GM19324 (cell line): ENCODE results near the gene SERP2.

Experiments
- ATAC-seq: cut with Tn5 transposase; IDR thresholded peaks from one replicate; pipeline ENCODE4 v1.9.1; 2021; ENCODE audit warnings: mild to moderate bottlenecking, moderate library complexity; ENCODE audit not compliant: unreplicated experiment, low FRiP score

SERP2 gene

DNA sequence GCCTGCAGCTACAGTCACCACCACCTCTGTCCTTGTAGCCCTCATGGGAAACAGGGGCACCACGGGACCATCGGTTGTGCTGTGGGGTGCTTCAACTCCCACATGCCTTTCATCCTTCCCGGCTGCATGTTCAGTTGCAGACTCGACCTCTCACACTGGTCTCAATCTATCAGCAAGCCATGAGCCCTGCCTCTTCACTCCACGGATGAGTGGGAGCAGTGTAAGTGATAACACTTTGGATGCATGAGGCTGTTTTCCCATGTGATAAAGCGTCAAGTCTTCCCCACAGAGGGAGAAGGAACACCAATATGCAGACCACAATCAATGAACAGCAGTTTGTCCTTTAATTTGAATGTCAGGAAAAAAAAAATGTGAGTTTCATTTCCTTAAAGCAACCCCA, 12.2 kb downstream of the SERP2 start:
- ATAC-seq: no peak

DNA sequence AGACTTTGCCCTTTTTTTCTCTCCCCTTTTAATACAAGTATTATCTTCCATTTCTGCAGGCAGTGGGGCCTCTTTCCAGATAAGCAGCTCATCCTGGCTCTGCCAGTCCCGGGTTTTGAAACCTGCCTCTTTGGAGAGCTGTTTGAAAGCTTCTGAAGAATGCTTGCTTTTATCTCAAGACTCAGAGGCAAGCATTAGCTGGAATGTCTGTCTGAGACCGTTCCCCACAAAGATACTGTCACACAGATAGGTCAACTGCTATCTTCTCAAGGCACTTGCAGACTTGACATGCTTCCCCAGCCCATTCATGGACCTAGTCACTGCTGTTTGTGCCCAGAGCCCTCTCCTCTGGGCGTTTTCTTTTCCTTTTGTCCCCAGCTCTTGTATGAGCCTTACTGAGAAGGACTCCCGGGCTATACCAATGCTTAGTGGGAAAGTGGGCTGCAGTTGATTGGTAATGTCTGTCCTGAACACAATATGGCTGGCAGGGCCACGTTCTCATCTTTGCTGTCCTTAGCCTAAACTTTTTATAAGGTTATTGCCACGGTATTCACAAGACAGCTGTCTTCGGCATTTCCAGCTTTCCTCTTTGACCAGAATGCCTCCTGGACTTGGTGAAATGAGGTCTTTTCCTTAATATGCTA, 13.4 kb downstream of the SERP2 start:
- no peak for ATAC-seq

DNA sequence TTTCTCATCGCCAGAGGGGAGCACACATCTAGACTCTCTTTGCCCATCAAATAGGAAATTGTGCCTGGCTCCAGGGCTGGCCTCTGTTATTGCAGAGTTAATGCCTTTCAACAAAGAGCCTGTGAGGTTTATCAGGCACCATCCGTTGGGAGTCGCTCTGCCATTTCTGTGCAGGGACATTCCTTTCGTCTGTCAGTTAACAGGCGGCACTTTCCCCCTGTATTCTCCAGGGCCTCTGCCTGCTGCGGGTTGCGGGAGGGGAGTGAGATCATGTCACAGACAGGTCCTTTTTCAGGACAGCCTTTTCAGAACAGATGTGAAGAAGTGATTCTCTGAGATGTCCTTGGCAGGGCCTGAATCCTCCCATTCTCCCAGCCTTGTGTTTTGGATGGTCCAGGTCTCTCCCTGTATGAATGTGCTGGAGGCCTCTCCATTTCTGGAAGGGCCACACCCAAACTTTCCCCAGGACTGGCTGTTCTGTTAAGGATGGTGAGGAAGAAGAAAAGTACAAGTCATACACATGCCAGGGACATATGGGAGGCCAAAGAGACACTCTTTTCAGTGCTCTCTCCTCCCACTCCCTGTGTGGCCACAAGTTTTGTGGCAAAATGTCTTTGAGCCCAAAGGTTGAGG, 14.9 kb downstream of the SERP2 start:
- ATAC-seq: no peak

DNA sequence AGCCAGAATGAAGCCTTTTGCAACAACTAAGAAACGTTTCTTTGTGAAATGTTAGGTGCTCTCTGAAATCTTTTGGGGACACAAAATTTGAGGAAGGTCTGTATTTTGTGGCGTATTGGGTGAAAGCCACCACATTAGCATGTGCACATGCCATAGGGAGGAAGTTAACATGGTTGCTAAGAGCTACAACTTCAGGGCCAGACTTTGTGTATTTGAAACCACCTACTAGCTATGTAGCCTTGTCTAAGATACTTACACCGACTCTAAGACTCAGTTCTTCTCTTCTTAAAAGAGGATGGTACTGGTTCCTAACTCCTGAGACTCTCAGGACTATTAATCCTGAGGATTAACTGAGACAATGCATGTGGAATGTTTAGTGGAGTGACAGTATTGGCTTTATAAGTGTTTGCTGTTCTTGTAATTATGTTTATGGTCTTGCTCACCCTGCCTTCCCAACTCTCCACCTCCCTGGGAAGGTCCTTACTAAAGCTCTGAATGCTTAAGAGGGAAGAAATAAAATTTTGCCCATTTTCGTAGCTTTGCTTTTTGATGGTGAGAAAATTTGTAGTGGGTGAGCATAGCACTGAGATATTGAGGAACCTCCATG, 15.5 kb downstream of the SERP2 start:
- ATAC-seq: no peak

DNA sequence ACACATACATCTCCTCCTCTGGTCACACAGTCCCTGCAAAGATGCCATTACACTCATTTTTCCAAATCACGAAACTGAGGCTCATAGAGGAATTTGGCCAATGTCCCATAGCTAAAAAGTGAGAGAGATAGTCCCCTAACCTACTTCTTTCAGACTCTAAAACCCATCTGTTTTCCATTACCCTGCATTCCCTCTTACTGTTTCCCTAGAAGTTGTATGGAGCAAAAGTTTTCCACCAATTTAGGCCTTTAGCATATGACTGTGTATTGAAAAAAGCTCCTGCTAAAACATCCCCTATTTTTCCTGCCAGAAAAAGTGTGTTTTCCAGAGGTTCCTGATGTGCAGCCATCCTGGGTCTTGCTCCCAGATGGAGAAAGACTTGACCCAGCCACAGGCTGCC, 16.3 kb downstream of the SERP2 start:
- ATAC-seq: no peak

DNA sequence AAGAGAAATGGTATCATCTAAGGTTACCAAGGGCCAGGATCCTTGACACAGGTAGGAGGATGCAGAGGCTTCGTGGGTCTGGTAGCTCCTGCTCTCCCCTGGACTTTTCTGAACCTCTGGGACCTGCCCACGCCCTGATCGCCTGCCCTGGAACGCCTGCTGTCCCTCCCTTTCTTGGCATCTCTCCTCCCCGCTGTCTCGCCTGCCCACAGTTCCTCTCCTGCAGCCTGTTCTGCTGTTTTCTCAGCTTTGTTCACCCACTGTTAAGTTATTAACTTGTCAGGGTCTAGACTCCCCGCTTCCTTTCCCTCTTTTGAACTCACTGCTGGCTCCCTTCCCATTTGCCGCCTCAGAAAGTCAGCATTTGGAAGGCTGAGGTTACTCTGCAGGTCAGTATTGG, 19.8 kb downstream of the SERP2 start:
- no peak for ATAC-seq

DNA sequence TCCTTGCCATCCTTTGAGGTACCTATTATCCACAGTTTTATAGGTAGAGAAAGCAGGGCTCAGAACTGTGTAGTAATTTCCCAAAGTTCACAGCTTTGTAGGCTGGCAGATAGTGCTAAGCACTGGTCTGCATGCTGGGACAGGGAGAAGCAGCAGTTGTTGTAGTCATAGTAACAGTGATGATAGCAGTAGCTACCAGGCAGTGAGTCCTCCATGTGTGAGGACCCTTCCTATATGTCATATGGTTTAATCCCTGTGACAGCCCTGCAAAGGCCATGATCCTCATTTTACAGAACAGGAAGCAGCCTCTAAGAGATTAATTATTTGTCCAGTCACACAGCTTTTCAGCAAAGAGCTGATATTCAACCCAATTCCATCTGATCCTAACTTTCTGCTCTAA, 21.0 kb downstream of the SERP2 start:
- ATAC-seq: no peak

DNA sequence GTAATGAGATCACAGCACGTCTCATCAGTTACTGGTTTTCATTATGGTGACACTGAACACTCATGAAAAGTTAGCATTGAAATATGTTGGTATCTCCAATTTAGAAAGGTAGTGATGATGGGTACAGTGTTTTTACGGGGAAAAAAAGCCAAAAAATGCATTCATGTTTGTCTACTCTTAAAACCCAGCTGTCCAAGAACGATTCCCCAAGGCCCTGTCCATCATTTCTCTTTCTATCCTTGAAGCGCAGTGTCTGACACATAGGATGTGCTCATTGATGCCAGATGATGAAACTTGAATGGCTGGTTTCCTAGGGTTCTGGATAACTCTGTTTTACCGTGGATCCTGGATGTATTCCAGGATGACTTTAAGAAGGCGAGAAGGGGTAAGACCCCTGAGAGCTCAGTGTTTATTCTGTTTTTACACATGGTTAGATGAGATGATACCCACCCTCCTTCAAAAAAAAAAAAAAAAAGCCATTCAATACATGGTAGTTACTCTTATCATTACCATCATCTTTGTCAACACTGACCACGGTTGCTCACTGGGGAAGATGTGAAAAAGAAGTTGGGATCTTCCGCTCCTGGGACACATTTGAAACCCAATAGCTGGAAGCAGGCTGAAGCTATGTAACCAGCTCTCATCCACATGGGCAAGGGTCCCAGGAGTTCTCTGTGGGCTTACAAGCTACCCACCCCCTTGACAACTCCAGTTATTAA, 22.5 kb downstream of the SERP2 start:
- ATAC-seq: no peak

DNA sequence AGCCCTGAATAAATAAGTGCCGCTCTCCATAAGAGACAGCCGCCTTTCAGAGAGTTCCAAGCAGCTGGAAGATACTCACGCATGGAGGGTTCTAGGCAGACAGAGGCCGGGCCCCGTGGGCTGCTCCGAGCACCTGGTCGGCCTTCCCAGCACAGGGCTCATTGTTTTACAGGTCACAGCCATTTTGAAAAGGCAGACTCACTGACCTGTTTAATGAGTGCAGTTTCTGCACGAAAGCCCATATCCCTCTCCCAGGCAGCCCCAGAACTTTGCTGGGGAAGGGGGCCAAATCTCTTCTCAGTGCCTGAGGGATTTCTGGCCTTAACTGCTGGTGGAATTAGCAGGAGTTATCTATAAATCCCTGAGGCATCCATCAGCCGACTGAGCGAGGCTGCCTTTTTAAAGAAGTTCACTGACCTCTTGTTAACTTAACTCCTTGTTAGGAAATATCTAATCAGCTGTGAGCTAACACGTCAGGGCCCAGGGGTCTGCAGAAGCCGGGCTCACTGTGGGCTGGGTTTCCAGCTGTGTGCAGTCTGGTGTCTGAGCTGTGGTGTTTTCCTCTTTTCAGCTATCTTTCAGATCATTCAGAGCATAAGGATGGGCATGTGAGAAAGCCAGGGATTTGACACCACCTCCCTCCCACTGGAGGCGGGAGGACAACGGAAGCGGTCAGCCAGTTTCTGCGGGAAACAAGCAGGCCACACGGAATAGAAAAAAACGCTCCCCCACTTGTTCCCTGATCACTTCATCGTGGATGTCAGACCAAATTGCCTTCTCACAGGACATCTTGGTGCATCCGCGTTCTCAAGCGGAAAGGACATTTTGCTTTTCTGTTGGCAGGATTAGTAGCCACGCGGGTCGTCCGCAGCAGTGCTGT, 23.3 kb downstream of the SERP2 start:
- ATAC-seq: no peak

DNA sequence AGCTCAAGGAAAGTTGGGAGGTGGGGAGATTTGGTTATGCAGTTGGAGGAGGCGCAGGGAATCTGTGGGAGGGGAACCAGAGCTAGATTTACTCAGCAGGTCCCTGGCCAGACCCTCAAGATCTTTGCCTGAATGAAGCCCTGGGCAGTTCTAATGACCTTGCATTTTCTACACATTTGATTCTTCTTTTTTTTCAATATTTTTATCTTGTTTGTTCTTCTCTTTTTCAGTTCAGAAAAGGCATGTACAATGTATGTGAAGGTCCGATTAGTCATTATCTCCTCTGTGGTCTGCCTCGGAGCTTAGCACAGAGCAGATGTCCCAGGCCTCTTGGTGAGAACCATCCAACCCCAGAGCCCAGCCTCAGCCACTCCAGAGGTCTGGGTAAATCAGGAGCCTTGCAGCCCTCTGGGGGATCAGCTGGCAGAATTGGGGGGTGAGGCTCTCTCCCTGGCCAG, 24.2 kb downstream of the SERP2 start:
- no peak for ATAC-seq

DNA sequence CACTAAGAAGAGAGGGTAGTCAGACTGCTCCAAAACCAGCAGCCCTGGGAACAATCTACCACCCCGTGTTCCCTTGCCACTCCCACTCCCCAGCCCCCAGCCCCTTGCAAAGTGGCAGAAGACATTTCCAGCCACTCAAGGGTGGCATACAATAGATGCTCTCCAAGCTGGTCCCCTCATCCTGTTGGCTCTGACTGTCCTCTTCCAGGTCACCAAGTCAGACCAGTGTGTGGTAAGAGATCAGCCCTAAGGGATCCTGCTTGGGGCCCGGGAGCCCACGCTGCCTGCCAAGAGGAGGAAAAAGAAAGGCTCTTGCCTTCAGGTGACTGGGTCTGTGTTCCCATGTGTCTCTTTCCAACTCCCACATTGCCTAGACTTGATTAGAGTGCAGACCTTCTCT, 25.0 kb downstream of the SERP2 start:
- ATAC-seq: no peak

DNA sequence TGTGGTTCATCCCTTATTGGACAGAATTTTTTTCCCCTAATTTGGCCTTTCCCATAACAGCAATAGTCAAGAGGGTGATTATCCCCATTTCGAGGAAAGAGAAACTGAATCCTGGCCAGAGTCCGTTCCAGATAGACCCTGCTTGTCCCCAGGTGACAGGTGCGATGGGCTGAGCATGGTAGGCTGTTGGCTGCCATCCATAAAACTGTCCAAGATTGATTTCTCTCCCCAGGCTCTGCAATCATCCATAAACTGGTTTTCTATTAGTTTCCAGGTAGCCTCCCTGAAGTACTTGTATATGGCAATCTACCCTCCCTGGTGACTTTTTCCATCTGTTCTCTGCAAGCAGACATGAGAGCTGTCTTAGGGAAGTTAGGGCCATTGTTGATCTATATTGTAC, 25.4 kb downstream of the SERP2 start:
- no peak for ATAC-seq

DNA sequence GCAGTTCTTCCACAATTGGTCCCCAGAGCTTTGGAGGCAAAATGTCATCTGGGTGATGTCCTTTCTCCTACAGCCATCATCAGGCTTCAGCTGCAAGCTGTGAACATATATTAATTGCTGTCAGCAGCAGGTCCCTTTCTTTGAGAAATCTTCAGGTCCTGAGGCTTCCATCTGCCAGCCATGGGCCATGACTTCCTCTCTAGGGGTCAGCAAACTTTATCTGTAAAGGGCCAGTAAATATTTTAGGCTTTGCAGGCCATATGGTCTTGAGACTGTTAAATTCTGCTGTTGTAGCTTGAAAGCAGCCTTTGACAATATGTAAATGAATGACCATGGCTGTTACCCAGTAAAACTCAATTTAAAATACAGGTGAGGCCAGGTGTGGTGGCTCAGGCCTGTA, 27.1 kb downstream of the SERP2 start:
- ATAC-seq: no peak

DNA sequence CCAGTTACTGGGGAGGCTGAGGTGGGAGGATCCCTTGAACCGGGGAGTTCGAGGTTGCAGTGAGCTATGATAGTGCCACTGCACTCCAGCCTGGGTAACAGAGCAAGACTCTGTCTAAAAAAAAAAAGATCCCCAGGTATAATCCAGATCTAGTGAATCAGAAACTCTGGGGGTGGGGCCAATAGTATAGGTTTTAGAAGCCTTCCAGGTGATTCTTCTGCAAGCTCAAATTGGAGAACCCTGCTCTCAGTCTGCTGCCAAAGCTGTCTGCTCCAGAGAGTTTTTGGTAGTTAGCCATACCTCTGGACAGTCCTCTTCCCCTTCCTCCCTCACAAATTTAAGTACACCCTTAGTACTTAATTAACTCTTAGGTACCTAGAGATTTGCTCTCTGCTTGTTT, 28.0 kb downstream of the SERP2 start:
- ATAC-seq: no peak

DNA sequence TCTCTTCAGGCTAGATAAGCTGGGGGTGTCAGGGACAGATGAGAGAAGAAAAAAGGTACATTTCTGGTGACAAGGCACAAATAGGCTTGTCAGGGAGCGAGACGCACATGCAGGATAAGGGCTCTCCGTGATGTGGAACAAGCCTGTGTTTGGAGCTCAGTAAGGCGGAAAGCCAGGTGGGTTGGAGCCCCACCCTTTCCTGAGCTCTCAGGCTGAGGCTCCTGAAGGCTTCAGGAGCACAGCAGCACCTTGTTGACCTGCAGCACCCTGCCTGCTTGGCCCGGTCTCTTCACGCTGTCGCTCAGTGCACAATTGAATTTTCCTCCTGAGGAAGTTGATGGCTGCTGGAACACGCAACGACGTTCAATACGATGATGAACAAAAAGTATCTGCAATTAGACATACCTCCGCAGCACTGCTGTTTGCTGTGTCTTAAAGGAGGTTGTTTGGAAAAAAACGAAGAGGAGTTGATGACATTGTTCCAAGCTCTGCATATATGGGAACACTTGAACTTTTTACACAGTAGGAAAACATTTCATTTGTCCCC, 29.3 kb downstream of the SERP2 start:
- no peak for ATAC-seq

DNA sequence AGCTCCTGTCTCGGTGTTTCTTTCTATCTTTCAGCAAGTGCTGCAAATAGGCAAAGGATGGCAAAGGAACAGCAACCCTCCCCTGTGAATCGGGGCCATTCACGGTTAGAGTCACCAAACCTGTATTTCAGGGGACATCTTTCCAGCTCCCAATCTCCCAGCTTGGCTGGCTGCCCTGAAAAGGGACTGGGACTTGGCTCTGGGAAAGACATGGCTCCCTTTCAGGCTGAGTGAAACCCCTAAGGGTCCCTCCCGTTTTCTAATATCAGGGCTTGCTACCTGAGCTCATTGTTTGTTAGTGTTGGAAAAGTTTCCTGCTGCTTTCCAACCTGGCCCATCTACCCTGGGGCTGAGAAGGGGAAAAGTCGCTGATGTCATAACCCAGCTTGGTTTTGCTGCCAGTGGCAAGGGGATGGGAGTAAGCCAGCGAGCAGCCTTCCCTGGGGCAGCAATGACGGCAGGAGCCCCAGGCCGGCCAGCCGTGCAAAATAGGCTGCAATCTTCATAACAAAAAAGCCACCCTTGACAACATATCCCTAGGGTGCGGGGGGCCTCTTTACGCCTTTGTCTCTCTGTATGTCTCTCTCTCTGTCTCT, 29.9 kb downstream of the SERP2 start:
- no peak for ATAC-seq

DNA sequence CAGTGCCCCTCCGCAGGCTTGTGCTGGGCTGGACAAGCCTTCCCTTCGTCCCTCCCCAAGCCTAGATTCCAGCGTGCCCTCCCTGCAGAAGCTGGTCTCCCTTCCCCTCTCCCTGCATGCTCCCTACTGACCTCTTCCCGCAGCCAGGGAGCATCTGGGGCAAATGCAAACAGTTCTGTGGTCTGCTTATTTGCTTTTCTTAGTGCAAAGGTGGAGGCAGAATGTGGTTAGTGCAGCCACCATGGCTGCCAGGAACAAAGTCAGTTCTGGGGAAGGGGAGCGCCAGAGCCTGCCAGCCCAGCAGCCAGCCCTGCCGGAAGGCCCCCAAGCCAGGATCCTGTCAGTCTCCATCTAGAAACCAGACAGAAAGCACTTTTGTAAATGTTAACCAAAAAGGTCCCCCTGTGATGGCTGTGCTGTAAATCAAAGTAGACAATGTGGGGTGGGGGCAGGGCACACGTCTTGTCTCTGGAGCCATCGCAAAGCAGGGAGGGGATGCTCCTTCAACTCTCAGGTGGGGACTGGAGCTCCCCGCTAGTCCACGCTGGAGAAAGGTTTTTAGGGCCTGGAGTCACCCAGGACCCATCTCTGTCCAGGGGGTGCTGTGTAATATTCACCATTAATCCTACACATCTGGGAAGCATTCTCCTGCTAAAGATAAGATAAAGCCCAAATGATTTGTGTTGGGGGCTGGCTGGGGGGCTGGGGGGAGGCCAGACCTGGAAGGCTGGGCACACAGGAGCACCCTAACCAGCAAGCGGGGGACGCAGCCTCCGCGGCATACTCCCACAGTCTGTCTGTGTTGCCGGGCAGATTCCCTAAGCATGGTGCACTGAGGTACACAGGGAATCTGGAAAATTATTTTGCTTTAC, 30.9 kb downstream of the SERP2 start:
- ATAC-seq: no peak

DNA sequence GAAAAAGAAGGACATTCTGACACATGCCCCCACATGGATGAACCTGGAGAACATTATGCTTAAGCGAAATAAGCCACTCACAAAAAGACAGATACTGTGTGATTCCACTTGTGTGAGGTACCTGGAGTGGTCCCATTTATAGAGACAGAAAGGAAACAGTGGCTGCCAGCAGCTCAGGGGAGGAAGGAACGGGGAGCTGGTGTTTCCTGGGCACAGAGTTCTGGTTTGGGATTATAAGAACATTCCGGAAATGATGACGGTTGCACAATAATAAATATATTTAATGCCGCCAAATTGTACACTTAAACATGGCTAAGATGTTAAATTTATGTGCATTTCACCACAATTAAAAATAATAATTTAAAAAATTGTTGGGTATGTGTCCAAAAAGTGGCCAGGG, 33.0 kb downstream of the SERP2 start:
- no peak for ATAC-seq

DNA sequence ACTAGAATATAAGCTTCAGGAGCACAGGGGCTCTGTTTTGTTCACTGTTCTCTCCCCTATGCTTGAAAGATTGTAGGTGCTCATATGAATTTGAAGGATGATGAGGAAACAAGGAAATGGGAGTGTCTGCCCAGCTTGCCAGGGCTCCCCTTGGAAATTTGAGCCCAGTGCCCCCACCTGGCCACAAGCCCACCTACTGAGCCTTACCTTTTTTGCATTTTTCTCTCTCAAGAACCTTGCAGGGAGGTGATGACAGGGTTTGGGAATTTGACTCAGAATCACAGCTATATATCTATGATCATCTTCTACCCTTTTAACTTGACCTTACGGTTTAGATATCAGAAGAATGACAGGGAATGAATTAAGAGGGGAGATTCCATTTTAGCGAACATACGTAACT, 33.8 kb downstream of the SERP2 start:
- ATAC-seq: no peak
